Ascending aorta (tissue), 2 donors: ENCODE measurements around the gene HLA-DOA. TPM values are rescaled to one million over a fixed set of nuclear protein-coding genes. Genes with fewer than 3 reads are reported as not detected.

ENCODE experiments used
- DNase-seq, 2 donors: peaks; one replicate each; pipeline ENCODE4 v3.0.0-alpha.2; 2019; ENCODE audit warnings: low spot score in 2 of 2
- H3K27ac ChIP-seq, 2 donors: fragments of 200-600 bp; sonication (generic); one replicate each; pipeline ENCODE4 v1.5.1; 2016 to 2017; ENCODE audit warnings: mild to moderate bottlenecking in 1 of 2
- H3K27me3 ChIP-seq: fragments of 200-600 bp; sonication (generic); one replicate; pipeline ENCODE4 v1.5.1; 2017
- H3K36me3 ChIP-seq, 2 donors: fragments of 200-600 bp; sonication (generic); one replicate each; pipeline ENCODE4 v1.5.1; 2016
- H3K4me1 ChIP-seq, 2 donors: fragments of 200-600 bp; sonication (generic); one replicate each; pipeline ENCODE4 v1.5.1; 2016 to 2017; ENCODE audit warnings: mild to moderate bottlenecking in 1 of 2
- H3K4me3 ChIP-seq, 2 donors: fragments of 200-600 bp; sonication (generic); one replicate each; pipeline ENCODE4 v1.5.1; 2016 to 2017; ENCODE audit warnings: mild to moderate bottlenecking in 1 of 2
- H3K9me3 ChIP-seq, 2 donors: fragments of 200-600 bp; sonication (generic); one replicate each; pipeline ENCODE4 v1.5.1; 2016
- CTCF ChIP-seq, 3 experiments: fragments of 200-600 bp in 2 of 3; fragments of 450-650 bp in 1 of 3; sonication (generic) in 2 of 3; IDR thresholded peaks; one replicate each; pipeline ENCODE4 v1.5.1; 2016 to 2019; ENCODE audit warnings: antibody characterized with exemption in 3 of 3, mild to moderate bottlenecking in 1 of 3, moderate library complexity in 1 of 3
- intact Hi-C: fragments of 100-400 bp; cut with DNase I; formaldehyde crosslinking; loops from one replicate; pipeline ENCODE4 v1.15.1; 2023
- total RNA-seq: library from RNA; depleted of rRNA; stranded (reverse); fragments of >200 nt; gene quantifications from one replicate; pipeline ENCODE4 v1.1.0, GENCODE V29; 2016

The HLA-DOA gene
- total RNA-seq, 1 donor from 2014 or later: 358 TPM

- intact Hi-C loops: no loop called here
- no peaks in the 10 kb centered on the region for H3K36me3 ChIP-seq
- TF ChIP-seq CTCF (IDR thresholded peaks at IDR 0.05): no peak
- H3K4me1 ChIP-seq: no peaks in the 10 kb centered on the region
- no peak overlapping the region for H3K27ac ChIP-seq
- H3K27me3 ChIP-seq: no peaks in the 10 kb centered on the region
- H3K9me3 ChIP-seq: no peaks in the 10 kb centered on the region
- H3K4me3 ChIP-seq: no peak overlapping the region
- no peak for DNase-seq
Observed at GRCh38 chr6:33049323-33050013, 40.1 kb upstream of the HLA-DOA start.

- Histone ChIP-seq H3K36me3 (no peaks in the 10 kb centered on the region), H3K4me3 (no peak overlapping the region), H3K4me1 (no peaks in the 10 kb centered on the region), H3K27me3 (no peaks in the 10 kb centered on the region), H3K27ac (no peak overlapping the region), H3K9me3 (no peaks in the 10 kb centered on the region)
- TF ChIP-seq CTCF (IDR thresholded peaks at IDR 0.05): no peak
- DNase-seq: no peak
- intact Hi-C loops: no loop called here
Observed at GRCh38 chr6:33040157-33040556, 30.8 kb upstream of the HLA-DOA start.

- Histone ChIP-seq H3K4me1 (no peaks in the 10 kb centered on the region), H3K9me3 (no peaks in the 10 kb centered on the region), H3K4me3 (no peak overlapping the region), H3K27me3 (no peaks in the 10 kb centered on the region), H3K36me3 (no peaks in the 10 kb centered on the region), H3K27ac (no peak overlapping the region)
- intact Hi-C loops: no loop called here
- DNase-seq: no peak
- TF ChIP-seq CTCF (IDR thresholded peaks at IDR 0.05): no peak
Observed at GRCh38 chr6:33036535-33036934, 27.1 kb upstream of the HLA-DOA start.

GRCh38 chr6:33034554-33034953, 25.2 kb upstream of the HLA-DOA start:
- no peaks in the 10 kb centered on the region for H3K4me1 ChIP-seq
- no peak overlapping the region for H3K27ac ChIP-seq
- no peaks in the 10 kb centered on the region for H3K27me3 ChIP-seq
- DNase-seq: no peak
- H3K36me3 ChIP-seq: no peaks in the 10 kb centered on the region
- no peak overlapping the region for H3K4me3 ChIP-seq
- no peaks in the 10 kb centered on the region for H3K9me3 ChIP-seq
- intact Hi-C loops: no loop called here
- no peak for TF ChIP-seq CTCF (IDR thresholded peaks at IDR 0.05)

- Histone ChIP-seq H3K9me3 (no peaks in the 10 kb centered on the region), H3K27me3 (no peaks in the 10 kb centered on the region), H3K36me3 (no peaks in the 10 kb centered on the region), H3K27ac (peak overlapping the region; percentile 37 to 58), H3K4me3 (no peak overlapping the region), H3K4me1 (no peaks in the 10 kb centered on the region)
- TF ChIP-seq CTCF (IDR thresholded peaks at IDR 0.05): no peak
- intact Hi-C loops: no loop called here
- no peak for DNase-seq
Observed at GRCh38 chr6:33030245-33030644, 20.9 kb upstream of the HLA-DOA start.
